Gastrocnemius medialis (tissue), 4 donors: Measurements from ENCODE around the gene MYO1F. TPM values are rescaled to one million over a fixed set of nuclear protein-coding genes. Genes with fewer than 3 reads are reported as not detected.

Experiments
- ATAC-seq, 2 donors: fragments of 150-250 bp; one replicate each; pipeline ENCODE4 v1.9.1; 2016
- DNase-seq, 2 donors: peaks; one replicate each; pipeline ENCODE4 v3.0.0-alpha.2; 2019
- H3K27ac ChIP-seq, 4 donors: fragments of 200-600 bp; sonication (generic); 1 replicate in 1 of 4; 2 replicates in 3 of 4; pipeline ENCODE4 v1.5.1; 2016 to 2018; ENCODE audit warnings: mild to moderate bottlenecking in 2 of 4, moderate library complexity in 1 of 4
- H3K27me3 ChIP-seq, 3 donors: fragments of 200-600 bp; sonication (generic) in 2 of 3; 1 replicate in 1 of 3; 2 replicates in 2 of 3; pipeline versions ENCODE4 v1.5.1 to v1.6.0; 2016 to 2019; ENCODE audit warnings: mild to moderate bottlenecking in 1 of 3, moderate library complexity in 1 of 3
- H3K36me3 ChIP-seq, 2 donors: fragments of 200-600 bp; sonication (generic) in 1 of 2; one replicate each; pipeline ENCODE4 v1.5.1; 2017 to 2018
- H3K4me1 ChIP-seq, 2 donors: fragments of 200-600 bp; sonication (generic) in 1 of 2; one replicate each; pipeline ENCODE4 v1.5.1; 2016 to 2017; ENCODE audit warnings: mild to moderate bottlenecking in 2 of 2
- H3K4me3 ChIP-seq, 4 donors: fragments of 200-600 bp; sonication (generic) in 3 of 4; 1 replicate in 1 of 4; 2 replicates in 3 of 4; pipeline ENCODE4 v1.5.1; 2016 to 2019; ENCODE audit warnings: mild to moderate bottlenecking in 2 of 4
- H3K9me3 ChIP-seq, 3 donors: fragments of 200-600 bp; sonication (generic) in 2 of 3; 1 replicate in 1 of 3; 2 replicates in 2 of 3; pipeline ENCODE4 v1.5.1; 2016 to 2019
- POLR2A ChIP-seq, 2 donors: fragments of 450-650 bp; IDR thresholded peaks; one replicate each; pipeline ENCODE4 v1.6.1; 2017; ENCODE audit warnings: antibody characterized with exemption in 2 of 2, mild to moderate bottlenecking in 2 of 2, moderate library complexity in 2 of 2
- in situ Hi-C, 4 donors: fragments of 200-750 bp; cut with MboI; loops; one replicate each; pipeline versions ENCODE4 v1.15.0 to v1.8.0; 2017; ENCODE audit warnings: low sequenced_read_pairs in 4 of 4
- intact Hi-C: fragments of 100-400 bp; cut with DNase I; formaldehyde crosslinking; loops from one replicate; pipeline ENCODE4 v1.15.1; 2023; ENCODE audit warnings: low total_unique reads
- total RNA-seq, 4 donors: library from RNA; depleted of rRNA; stranded (reverse); fragments of >200 nt; gene quantifications; one replicate each; pipeline versions ENCODE4 v1.1.0 to v1.2.3, GENCODE V29; 2016
- TF ChIP-seq, protein P1 (sequence below), 5 experiments: fragments of 450-650 bp in 3 of 5; fragments of 200-600 bp in 2 of 5; sonication (generic) in 2 of 5; IDR thresholded peaks in 4 of 5; conservative IDR thresholded peaks in 1 of 5; 1 replicate in 4 of 5; 2 replicates in 1 of 5; pipeline ENCODE4 v1.5.1; 2016 to 2019; ENCODE audit warnings: antibody characterized with exemption in 5 of 5, mild to moderate bottlenecking in 3 of 5, moderate library complexity in 3 of 5

The MYO1F gene
- total RNA-seq, 4 donors from 2014 or later, result 0.24 to 4.0 (median 1.8) TPM

DNA sequence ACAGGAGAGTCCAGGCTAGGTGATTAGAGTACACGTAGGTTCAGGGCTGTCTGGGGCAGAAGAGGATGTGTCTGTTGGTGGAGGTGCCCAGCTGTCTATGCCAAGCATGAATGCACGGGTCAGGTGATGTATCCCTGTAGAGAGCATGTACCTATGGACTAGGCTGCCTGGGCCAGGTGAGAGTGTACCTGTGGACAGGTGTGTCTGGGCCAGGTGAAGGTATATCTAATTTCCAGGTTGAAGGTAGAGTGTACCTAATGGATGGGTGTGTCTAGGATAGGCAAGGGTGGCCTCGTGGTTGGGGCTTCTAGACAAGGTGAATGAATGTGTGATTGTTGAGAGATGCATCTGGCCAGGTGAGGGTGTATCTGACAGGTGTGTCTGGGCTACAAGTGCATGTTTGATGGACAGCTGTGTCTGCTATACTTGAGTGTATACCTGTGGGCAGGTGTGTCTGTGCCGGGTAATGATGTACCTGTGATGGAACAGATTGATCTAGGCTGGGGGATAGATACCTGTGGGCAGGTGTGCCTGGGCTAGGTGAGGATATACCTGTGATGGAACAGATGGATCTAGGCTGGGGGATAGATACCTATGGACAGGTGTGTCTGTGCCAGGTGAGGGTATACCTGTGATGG is 47.8 kb downstream of the MYO1F start:
- DNase-seq (no peak), ATAC-seq (no peak)
- H3K27me3 ChIP-seq, result peaks cover 0 to 12% (median 5%) of the 10 kb centered on the region in 3 donors
- TF ChIP-seq, protein P1, sequence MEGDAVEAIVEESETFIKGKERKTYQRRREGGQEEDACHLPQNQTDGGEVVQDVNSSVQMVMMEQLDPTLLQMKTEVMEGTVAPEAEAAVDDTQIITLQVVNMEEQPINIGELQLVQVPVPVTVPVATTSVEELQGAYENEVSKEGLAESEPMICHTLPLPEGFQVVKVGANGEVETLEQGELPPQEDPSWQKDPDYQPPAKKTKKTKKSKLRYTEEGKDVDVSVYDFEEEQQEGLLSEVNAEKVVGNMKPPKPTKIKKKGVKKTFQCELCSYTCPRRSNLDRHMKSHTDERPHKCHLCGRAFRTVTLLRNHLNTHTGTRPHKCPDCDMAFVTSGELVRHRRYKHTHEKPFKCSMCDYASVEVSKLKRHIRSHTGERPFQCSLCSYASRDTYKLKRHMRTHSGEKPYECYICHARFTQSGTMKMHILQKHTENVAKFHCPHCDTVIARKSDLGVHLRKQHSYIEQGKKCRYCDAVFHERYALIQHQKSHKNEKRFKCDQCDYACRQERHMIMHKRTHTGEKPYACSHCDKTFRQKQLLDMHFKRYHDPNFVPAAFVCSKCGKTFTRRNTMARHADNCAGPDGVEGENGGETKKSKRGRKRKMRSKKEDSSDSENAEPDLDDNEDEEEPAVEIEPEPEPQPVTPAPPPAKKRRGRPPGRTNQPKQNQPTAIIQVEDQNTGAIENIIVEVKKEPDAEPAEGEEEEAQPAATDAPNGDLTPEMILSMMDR (IDR thresholded peaks at IDR 0.05 in 4 of 5, conservative IDR thresholded peaks at IDR 0.05 in 1 of 5), result no peak
- no peak for TF ChIP-seq POLR2A (IDR thresholded peaks at IDR 0.05)
- in situ Hi-C loops (no loop called here), intact Hi-C loops (no loop called here)
- H3K36me3 ChIP-seq, result no peaks in the 10 kb centered on the region
- H3K27ac ChIP-seq, result no peak overlapping the region
- H3K4me3 ChIP-seq, result no peak overlapping the region
- H3K4me1 ChIP-seq, result peaks cover 0 to 7% of the 10 kb centered on the region in 2 donors
- no peaks in the 10 kb centered on the region for H3K9me3 ChIP-seq

- in situ Hi-C loops (no loop called here), intact Hi-C loops (no loop called here)
- H3K36me3 ChIP-seq, result no peaks in the 10 kb centered on the region
- no peak for ATAC-seq
- H3K4me3 ChIP-seq, result no peak overlapping the region
- DNase-seq, result no peak
- H3K27ac ChIP-seq, result no peak overlapping the region
- TF ChIP-seq, protein P1 (IDR thresholded peaks at IDR 0.05 in 4 of 5, conservative IDR thresholded peaks at IDR 0.05 in 1 of 5), result no peak
- TF ChIP-seq POLR2A (IDR thresholded peaks at IDR 0.05), result no peak
- H3K27me3 ChIP-seq, result peaks cover 0 to 12% (median 5%) of the 10 kb centered on the region in 3 donors
- peaks cover 0 to 7% of the 10 kb centered on the region in 2 donors for H3K4me1 ChIP-seq
- H3K9me3 ChIP-seq, result no peaks in the 10 kb centered on the region
These were observed 48.7 kb downstream of the MYO1F start for GRCh38 chr19:8528500-8528899.

GRCh38 chr19:8526345-8527091 is 50.7 kb downstream of the MYO1F start:
- Histone ChIP-seq H3K27ac (peak overlapping the region; percentile 76 to 85 (median 78)), H3K36me3 (no peaks in the 10 kb centered on the region), H3K9me3 (no peaks in the 10 kb centered on the region), H3K27me3 (peaks cover 0 to 12% (median 5%) of the 10 kb centered on the region in 3 donors), H3K4me1 (peaks cover 0 to 7% of the 10 kb centered on the region in 2 donors), H3K4me3 (peak overlapping the region; percentile 61 to 88 (median 75))
- TF ChIP-seq, protein P1 (IDR thresholded peaks at IDR 0.05 in 4 of 5, conservative IDR thresholded peaks at IDR 0.05 in 1 of 5), result no peak
- no peak for TF ChIP-seq POLR2A (IDR thresholded peaks at IDR 0.05)
- intact Hi-C loops (no loop called here), in situ Hi-C loops (no loop called here)
- ATAC-seq (peak; percentile 76 to 80), DNase-seq (peak; percentile 63 to 70)

- no peaks in the 10 kb centered on the region for H3K9me3 ChIP-seq
- peak overlapping the region; percentile 62 to 85 (median 72) for H3K27ac ChIP-seq
- intact Hi-C loops, result no loop called here
- peak; percentile 17 to 19 for TF ChIP-seq POLR2A (IDR thresholded peaks at IDR 0.05)
- TF ChIP-seq, protein P1 (IDR thresholded peaks at IDR 0.05 in 4 of 5, conservative IDR thresholded peaks at IDR 0.05 in 1 of 5), result peak in 2 of 5 experiments; percentile 15
- peaks cover 0 to 12% (median 5%) of the 10 kb centered on the region in 3 donors for H3K27me3 ChIP-seq
- H3K4me1 ChIP-seq, result peaks cover 0 to 7% of the 10 kb centered on the region in 2 donors
- DNase-seq, result no peak
- in situ Hi-C loops, result no loop called here
- H3K4me3 ChIP-seq, result peak overlapping the region; percentile 49 to 88 (median 75)
- H3K36me3 ChIP-seq, result no peaks in the 10 kb centered on the region
- no peak for ATAC-seq
These were observed 51.9 kb downstream of the MYO1F start for GRCh38 chr19:8525401-8525684.
